A549 (cell line): ENCODE measurements around the gene MED13L.

Experiments
- EP300 ChIP-seq, 2 experiments: fragments of >200 bp; sonication (Bioruptor Twin); formaldehyde crosslinking; IDR thresholded peaks; 2 replicates in 1 of 2; 3 replicates in 1 of 2; pipeline ENCODE4 v1.6.1; 2016 to 2017
- TF ChIP-seq, protein P1 (sequence below): fragments of 200-600 bp; sonication (generic); IDR thresholded peaks from 2 replicates; pipeline ENCODE4 v1.6.1; 2016; ENCODE audit warnings: antibody characterized with exemption, mild to moderate bottlenecking, moderate library complexity
- TF ChIP-seq, protein P2 (sequence below): fragments of >200 bp; sonication (Bioruptor Twin); formaldehyde crosslinking; IDR thresholded peaks from 3 replicates; pipeline ENCODE4 v1.5.1; 2016

DNA sequence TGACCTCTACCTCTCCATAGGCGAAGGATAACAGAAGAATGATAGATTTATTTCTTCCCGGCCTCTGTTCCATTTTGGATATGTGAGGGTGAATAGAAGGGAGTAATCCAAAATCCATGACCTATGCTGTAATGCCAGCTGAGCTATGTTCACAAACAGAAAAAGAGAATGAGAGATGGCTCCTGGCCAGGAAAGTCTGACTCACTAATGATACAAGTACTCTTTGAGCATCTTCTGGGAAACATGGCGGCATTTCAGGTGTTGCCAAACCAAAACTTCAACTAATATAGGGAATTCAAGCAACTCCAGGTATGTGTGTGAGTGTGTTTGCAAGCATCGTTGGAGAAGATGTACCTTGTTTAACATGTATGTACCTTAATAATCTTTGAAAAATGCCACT, 55.1 kb downstream of the MED13L start:
- TF ChIP-seq, protein P1, sequence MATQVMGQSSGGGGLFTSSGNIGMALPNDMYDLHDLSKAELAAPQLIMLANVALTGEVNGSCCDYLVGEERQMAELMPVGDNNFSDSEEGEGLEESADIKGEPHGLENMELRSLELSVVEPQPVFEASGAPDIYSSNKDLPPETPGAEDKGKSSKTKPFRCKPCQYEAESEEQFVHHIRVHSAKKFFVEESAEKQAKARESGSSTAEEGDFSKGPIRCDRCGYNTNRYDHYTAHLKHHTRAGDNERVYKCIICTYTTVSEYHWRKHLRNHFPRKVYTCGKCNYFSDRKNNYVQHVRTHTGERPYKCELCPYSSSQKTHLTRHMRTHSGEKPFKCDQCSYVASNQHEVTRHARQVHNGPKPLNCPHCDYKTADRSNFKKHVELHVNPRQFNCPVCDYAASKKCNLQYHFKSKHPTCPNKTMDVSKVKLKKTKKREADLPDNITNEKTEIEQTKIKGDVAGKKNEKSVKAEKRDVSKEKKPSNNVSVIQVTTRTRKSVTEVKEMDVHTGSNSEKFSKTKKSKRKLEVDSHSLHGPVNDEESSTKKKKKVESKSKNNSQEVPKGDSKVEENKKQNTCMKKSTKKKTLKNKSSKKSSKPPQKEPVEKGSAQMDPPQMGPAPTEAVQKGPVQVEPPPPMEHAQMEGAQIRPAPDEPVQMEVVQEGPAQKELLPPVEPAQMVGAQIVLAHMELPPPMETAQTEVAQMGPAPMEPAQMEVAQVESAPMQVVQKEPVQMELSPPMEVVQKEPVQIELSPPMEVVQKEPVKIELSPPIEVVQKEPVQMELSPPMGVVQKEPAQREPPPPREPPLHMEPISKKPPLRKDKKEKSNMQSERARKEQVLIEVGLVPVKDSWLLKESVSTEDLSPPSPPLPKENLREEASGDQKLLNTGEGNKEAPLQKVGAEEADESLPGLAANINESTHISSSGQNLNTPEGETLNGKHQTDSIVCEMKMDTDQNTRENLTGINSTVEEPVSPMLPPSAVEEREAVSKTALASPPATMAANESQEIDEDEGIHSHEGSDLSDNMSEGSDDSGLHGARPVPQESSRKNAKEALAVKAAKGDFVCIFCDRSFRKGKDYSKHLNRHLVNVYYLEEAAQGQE, result no peak
- TF ChIP-seq, protein P2, sequence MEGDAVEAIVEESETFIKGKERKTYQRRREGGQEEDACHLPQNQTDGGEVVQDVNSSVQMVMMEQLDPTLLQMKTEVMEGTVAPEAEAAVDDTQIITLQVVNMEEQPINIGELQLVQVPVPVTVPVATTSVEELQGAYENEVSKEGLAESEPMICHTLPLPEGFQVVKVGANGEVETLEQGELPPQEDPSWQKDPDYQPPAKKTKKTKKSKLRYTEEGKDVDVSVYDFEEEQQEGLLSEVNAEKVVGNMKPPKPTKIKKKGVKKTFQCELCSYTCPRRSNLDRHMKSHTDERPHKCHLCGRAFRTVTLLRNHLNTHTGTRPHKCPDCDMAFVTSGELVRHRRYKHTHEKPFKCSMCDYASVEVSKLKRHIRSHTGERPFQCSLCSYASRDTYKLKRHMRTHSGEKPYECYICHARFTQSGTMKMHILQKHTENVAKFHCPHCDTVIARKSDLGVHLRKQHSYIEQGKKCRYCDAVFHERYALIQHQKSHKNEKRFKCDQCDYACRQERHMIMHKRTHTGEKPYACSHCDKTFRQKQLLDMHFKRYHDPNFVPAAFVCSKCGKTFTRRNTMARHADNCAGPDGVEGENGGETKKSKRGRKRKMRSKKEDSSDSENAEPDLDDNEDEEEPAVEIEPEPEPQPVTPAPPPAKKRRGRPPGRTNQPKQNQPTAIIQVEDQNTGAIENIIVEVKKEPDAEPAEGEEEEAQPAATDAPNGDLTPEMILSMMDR, result no peak
- no peak for TF ChIP-seq EP300 (IDR thresholded peaks at IDR 0.05)
